GM18517 (cell line): ENCODE data around the gene STK11IP.
A peak's percentile ranks its signal among the peaks of the same experiment; 100 is the strongest.

Experiments
- ATAC-seq: cut with Tn5 transposase; IDR thresholded peaks from one replicate; pipeline ENCODE4 v1.9.1; 2021; ENCODE audit warnings: mild to moderate bottlenecking, moderate library complexity; ENCODE audit not compliant: unreplicated experiment

Gene STK11IP

DNA sequence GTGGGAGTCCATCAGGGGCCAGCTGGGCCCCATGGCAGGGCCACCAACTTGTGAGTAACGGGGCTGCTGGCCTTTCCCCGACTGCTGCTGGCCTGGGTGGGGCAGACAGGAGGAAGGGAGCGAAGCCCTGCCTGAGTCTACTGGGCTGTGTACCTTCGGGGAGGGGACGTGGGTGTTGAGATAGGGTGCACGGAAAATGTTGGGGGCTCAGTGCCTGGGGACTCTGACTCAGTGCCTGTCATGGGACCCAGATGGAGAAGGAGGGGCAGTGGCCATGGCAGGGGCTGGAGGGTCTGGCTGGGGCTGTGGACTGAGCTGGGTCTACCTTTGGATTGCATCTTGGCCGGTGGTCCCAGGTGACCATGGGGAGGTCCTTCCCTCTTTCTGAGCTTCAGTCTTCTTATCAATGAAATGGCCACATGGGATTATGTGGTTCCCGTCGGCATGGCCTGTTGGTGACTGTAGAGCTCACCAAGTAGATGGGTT, 33.8 kb downstream of the STK11IP start:
- no peak for ATAC-seq

DNA sequence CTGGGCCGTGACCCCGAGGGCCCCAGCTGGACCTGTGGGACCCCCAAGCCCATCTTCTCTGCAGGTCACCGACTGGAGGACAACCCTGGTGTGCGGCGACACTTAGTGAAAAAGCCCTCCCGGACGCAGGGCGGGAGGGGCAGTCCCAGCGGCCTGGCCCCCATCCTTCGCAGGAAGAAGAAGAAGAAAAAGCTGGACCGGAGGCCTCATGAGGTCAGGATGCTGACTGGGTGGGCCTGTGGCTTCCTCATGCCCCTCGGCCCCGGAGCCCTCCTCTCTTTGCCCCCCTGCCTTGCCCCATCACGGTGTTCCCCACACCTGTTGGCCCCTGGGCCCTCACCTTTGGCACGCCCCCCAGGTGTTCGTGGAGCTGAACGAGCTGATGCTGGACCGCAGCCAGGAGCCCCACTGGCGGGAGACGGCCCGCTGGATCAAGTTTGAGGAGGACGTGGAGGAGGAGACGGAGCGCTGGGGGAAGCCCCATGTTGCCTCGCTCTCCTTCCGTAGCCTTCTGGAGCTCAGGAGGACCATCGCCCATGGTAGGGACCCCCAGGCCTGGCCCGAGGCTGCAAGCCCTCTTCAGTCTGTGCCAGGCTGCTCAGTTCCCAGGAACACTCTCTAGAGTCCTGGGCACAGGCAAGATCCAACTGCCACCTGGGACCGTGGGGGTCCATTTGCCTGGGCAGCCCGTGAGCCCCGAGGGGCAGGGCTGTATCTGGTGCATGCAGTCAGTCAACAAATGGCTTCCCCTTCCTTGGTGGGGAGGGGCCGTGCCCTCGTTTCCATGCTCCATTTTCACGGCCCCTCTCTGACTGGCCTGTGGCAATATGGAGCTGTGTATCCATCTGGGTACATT, 34.5 kb downstream of the STK11IP start:
- no peak for ATAC-seq

DNA sequence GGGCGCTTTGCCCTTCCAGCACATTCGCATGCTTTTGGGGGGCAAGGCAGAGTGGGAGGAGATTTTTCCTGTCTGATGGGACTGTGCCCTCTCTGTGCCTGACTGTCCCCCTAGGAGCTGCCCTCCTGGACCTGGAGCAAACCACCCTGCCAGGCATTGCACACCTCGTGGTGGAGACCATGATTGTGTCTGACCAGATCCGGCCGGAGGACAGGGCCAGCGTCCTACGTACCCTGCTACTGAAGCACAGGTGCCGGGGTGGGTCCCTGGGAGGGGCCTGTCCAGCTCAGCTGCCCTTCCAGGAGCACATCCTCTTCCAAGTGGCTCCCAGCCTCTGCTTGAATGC, 35.1 kb downstream of the STK11IP start:
- no peak for ATAC-seq

DNA sequence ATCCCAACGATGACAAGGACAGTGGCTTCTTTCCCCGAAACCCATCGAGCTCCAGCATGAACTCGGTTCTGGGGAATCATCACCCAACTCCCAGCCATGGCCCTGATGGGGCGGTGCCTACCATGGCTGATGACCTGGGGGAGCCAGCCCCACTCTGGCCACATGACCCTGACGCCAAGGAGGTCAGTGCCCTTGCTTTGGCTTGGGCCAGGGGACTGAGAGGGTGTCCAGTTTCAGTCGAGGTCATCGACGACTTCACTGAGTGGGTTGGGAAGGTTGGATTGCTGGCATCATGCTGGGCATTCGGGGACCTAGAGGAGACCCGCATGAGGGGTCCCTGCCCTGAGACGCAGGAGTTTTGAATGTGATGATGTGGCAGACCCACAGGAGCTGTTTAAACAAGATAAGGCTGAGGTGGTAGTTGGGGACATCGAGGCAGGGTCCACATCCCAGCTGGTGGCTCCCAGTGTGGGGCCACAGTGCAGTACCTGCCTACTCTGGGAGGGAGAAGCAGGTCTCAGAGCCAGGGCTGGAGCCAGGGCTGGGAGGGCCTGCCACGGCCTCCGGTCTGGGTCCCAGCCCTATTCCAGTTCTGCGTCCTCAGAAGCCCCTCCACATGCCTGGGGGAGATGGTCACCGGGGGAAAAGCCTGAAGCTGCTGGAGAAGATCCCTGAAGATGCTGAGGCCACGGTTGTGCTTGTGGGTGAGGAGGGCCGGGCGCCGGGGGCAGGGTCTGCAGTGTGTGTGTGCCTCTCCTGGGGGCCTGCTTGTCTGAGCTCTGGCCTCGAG, 35.8 kb downstream of the STK11IP start:
- no peak for ATAC-seq

DNA sequence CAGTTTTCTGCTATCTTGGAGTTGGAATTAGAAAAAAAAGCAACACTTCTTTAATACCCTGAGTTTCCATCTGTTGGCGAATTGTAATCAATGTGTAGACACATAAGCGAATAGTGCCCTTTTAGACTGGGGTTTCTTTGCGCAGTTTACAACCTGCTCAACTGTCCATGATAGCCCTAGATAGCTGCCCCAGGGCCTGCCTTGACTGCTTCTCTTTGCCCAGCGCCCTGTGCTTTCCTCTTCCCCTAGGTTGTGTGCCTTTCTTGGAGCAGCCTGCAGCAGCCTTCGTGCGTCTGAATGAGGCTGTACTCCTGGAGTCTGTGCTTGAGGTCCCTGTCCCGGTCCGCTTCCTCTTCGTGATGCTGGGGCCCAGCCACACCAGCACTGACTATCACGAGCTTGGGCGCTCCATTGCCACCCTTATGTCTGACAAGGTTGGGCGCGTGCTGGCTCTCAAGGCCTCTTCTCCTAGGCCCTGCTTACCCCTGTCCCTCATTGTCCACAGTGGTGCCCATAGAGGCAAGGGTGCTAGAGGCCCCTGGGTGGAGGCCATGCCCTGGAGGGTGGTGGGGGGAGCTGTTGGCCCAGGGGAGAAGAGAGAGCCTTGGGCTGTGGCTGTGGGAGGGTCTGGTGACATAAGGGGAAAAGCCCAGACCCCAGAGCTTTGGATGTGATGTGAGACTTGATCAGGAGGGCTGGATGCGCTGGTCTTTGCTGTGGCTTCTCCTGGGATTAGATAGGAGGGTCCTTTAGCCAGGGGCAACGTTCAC, 36.7 kb downstream of the STK11IP start:
- ATAC-seq: no peak

DNA sequence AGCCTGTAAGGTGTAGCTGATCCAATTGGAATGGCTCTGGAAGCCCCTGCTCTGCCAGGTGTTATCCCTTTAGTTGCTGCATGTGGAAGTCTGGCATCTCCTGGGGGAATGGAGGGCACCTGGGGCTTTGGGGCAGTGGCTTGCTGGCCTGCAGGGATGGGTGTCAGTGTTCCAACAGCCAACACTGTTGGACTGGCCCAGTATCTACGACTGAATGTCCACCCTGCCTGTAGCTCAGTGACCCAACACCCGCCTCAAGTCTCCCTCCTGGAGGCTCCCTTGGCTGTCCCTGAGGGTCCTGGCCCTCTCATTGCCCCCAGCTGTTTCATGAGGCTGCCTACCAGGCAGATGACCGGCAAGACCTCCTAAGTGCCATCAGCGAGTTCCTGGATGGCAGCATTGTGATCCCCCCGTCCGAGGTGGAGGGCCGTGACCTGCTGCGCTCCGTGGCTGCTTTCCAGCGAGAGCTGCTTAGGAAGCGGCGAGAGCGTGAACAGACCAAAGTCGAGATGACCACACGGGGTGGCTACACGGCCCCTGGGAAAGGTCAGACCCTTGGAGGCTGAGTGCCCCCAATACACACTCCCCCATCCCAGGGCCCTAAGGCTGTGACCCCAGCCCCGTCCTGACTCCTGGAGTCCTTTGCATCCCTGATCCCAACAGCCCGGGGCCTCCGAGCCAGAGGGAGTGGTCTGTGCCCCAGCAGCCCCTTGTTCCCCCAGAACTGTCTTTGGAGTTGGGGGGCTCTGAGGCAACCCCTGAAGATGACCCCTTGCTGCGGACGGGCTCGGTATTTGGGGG, 37.5 kb downstream of the STK11IP start:
- ATAC-seq: no peak

- ATAC-seq: no peak
Measured at GRCh38 chr2:219636144-219636915, 38.7 kb downstream of the STK11IP start.

DNA sequence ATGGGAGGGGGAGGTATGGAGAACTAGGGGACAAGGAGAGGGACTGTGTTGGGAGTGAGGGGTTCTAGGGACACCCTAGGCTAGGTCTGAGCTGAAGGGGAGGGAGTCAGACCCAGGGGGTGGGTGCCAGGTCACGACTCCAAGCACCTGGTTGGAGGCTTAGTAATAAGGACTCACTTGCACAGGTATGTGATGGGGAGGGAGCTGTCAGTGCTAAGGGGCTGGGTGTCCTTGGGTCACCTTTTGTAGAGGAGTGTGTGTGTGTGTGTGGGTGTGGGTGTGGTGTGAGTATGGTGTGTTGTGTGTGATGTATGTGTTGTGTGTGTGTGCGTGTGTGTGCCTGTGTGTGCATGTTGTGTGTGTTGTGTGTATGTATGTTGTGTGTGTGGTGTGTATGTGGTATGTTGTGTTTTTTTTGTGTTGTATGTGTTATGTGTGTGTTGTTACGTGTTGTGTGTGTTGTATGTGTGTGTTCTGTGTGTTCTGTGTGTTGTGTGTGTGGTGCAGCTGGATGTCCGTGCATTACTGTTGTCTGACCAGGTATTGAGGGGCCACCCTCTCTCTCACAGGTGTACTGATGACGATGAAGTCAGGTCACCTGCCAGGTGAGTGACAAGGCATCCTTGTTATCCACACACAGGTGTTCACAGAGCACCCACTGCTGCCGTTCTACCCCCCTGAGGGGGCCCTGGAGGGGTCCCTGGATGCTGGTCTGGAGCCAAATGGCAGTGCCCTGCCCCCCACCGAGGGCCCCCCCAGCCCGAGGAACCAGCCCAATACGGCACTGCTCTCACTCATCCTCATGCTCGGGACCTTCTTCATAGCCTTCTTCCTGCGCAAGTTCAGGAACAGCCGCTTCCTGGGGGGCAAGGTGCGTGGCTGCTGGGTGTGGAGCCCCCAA, 39.5 kb downstream of the STK11IP start:
- no peak for ATAC-seq

GRCh38 chr2:219637842-219638185, 40.2 kb downstream of the STK11IP start:
- ATAC-seq: no peak

DNA sequence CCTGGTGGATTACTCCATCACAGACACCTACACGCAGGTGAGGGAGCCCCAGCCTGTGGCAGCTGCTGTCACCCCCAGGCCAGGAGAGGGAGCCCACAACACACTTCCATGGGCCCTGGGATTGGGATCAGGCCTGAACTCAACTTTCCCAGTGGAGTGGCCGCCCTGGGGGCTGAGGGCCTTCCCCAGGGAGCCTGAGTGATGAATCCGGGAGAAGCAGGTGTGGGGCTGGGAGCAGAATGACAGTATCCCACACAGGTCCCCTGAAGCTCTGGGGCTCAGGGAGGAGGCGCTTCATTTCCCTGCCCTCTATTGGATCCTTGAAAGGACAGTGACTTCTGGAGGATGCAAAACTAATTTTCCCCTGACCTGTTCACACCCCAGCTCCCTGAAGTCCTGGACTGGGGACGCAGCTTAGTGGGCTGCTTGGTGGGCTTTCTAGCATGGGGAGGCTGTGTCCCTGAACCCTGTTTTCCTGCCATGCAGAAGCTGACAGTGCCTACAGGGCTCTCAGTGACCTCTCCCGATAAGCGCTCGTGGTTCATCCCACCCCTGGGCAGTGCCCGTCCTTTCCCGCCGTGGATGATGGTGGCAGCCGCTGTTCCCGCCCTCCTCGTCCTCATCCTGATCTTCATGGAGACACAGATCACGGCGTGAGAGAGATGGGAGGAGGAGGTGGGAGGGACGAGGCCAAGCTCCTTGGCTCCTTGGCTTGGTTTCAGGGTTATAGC, 40.7 kb downstream of the STK11IP start:
- ATAC-seq: no peak

DNA sequence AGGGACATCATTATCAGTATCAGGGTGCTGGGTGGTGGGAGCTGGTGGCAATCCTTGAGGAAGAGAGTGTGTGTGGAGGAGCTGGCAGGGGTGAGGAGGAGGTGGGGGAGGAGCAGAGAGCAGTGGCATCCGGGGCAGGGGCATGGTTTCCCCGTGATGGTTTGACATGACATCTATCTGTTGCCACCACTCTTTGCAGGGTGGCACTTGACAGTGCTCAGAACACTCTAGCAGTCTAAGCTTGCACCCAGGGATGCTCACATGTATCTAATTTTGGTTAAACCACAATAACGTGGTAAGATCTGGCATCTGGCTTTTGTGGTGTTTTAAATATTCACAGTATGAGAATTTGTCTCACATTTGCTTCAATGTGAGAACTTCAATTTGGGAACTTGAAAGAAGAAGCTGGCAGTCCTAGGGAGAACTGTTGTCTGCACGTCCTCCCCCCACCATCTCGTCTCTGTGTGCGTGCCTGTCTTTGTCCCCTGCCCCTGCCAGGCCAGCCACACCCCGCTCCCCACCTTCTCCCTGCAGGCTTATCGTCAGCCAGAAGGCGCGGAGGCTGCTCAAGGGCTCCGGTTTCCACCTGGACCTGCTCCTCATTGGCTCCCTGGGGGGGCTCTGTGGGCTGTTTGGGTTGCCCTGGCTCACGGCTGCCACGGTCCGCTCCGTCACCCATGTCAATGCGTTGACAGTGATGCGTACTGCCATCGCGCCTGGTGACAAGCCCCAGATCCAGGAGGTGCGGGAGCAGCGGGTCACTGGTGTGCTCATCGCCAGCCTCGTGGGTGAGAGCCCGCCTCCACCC, 41.5 kb downstream of the STK11IP start:
- ATAC-seq: no peak

DNA sequence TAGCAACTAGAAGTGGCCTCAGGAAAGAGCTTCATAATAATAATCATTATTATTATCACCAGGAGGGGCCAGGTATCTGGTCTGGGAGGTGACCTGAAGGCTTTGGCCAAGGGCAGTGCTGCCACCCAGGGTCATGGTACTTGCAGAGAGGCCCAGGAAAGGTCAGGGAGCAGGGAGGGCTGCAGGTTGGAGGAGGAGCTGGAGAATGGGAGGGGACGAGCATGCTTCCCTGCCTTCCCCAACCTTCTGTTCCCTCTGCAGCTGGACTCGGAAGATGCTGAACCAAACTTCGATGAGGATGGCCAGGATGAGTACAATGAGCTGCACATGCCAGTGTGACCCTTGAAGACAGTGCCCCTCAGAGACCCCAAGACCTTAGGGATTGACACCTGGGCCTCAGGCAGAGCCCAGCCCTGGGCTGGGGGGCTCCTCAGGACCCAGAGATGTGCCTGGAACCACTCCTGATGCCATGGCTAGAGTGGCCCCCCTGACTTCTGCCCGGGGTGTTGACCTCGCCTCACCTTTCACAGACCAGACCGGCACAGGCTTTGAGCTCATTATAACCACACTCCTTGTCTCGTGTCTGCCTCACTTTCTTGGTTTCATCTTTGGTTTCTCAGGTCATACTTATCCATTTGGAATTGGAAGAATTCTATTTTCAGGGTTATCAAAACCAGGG, 43.9 kb downstream of the STK11IP start:
- no peak for ATAC-seq

- no peak for ATAC-seq
Measured at GRCh38 chr2:219642069-219642454, 44.4 kb downstream of the STK11IP start.

DNA sequence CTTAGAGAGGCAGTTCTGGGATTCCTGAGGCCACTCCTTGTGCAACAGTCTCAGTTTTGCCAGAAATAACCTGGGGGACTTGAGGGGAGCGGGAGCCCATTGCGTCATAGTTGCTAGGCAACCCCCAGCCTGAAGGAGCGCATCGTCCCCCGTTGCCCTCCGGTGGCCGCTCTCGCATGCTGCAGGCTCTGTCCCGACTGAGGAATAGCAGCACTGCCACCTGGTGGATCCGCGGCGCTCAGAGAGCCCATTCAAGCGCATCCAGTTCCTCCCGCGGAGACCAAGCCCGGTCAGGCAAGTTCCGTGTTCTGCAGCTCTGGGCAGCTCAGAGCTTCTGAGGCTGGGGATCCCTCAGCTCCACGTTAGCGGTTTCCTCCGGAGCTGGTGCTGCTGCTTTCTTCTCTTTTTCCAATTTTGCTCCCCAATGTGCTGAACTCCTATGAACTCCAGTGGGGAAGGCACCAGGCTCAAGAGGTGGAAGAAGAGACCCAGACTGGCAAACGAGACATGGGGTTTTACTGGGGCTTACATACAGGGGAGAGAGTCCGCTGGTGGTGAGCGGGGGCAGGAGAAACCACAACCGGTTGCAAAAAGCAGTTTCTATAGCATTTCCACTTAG, 44.9 kb downstream of the STK11IP start:
- ATAC-seq: peak; percentile 97

DNA sequence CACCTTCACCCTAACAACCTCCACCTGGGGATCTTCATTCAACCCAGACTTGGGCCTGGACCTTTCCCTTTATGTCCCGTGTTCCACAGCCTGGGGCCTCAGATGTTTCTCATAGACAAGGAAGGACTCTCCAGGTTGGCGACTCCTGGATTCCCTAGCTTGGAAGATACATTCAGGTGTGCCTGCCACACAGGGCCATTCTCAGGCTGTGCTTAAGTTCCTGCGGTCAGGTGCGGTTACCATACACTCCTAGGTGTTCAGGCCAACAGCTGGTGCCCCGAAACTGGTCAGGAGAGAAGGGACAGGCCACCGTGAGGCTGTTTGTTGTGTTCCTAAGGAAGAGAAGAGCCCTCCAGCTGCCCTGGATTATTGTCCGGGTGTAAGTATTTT, 45.4 kb downstream of the STK11IP start:
- no peak for ATAC-seq

DNA sequence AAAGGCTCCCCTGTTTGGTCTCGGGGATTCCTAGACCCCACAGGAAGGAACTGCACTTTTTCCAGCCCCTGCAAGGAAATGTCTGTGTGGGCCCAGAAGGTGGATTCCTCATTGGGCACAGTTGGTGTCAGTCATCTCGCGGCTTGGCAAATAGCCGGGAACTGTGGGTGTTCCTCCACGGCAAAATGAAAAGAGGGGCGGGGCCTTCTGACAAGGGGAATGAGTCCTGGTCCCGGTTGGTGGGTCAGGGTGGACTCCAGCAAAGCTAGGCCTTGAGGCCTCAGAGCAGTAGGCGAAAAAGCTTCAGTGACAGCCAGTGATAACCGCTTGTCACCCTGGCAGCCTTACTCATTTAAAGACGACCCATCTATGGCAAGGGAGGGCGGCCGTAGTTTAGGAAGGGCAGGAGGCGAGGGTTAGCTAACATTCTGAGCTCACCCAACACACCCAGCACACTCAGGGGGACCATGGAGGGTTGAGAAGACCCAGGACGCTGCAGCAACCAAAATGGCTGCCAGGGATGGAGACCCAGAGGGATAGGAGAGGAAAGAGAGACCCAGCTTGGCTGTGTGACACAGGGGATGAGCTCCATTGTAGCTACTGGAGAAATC, 46.2 kb downstream of the STK11IP start:
- ATAC-seq: no peak
